ENCODE results near the gene TBC1D25.
A peak's percentile ranks its signal among the peaks of the same experiment; 100 is the strongest.

TBC1D25 gene, protein sequence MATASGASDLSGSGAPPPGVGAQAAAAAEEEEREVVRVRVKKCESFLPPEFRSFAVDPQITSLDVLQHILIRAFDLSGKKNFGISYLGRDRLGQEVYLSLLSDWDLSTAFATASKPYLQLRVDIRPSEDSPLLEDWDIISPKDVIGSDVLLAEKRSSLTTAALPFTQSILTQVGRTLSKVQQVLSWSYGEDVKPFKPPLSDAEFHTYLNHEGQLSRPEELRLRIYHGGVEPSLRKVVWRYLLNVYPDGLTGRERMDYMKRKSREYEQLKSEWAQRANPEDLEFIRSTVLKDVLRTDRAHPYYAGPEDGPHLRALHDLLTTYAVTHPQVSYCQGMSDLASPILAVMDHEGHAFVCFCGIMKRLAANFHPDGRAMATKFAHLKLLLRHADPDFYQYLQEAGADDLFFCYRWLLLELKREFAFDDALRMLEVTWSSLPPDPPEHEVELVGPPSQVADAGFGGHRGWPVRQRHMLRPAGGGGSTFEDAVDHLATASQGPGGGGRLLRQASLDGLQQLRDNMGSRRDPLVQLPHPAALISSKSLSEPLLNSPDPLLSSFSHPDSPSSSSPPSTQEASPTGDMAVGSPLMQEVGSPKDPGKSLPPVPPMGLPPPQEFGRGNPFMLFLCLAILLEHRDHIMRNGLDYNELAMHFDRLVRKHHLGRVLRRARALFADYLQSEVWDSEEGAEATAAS

DNA sequence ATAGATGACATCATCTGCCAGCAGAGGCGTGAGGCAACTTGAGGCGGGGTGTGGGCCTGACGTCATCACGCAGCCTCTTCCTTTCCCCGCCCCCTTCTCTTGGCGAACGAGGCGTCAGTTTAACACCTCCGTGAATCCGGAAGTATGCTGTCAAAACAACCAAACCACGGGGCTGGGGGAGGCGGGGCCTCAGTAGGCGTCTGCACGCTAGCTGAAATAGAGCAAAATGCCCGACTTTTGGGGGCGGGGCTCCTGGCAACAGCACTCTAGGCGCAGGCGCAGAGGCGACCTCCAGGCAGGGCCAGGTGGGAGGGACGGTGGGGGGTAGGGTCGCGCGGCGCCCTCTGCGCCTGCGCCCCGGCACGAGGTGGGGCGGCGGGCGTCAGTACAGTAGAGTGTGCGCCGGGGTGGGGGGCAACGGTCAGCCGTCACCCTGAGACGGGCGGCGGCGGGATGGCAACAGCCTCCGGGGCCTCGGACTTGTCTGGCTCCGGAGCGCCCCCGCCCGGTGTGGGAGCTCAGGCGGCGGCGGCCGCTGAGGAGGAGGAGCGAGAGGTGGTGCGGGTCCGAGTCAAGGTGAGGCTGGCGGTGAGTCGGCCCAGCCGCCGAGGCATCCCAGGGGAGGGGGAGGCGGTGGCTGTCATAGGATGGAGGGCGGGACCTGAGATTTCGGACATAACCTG is at the start of gene TBC1D25:
TBC1D25 (plus strand) TSS at position 370 of the 683 bp plus-strand sequence; CDS start at position 454, 84 bp downstream.
- FAIRE-seq (no peak), DNase-seq (ENCODE audit: insufficient read length, low spot score) (peak; percentile 30)
- peak; percentile 35; the same call in 1 of the 2 replicates for TF ChIP-seq POLR2A (IDR thresholded peaks at IDR 0.05; ENCODE audit: low read depth, low read length)

DNA sequence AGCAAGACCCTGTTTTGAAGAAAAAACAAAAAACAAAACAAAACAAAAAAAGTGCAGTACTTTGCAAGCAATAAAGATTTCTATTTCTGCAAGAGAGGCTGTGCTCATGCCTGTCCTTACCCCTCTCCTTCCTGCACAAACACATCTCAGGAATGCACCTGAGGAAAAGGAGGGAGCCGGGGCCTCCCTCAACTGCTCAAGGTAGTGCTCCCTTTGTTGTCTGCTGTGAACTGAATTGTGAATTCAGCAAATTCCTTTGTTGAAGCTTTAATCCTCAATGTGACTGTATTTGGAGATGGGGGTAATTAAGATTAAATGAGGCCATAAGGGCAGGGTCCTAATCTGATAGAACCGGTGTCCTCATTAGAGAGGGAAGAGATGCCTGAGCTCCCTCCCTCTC is 49.6 kb upstream of the TBC1D25 start:
- DNase-seq (ENCODE audit: insufficient read length, low spot score), result no peak
- TF ChIP-seq POLR2A (IDR thresholded peaks at IDR 0.05; ENCODE audit: low read depth, low read length), result no peak
- FAIRE-seq, result no peak

DNA sequence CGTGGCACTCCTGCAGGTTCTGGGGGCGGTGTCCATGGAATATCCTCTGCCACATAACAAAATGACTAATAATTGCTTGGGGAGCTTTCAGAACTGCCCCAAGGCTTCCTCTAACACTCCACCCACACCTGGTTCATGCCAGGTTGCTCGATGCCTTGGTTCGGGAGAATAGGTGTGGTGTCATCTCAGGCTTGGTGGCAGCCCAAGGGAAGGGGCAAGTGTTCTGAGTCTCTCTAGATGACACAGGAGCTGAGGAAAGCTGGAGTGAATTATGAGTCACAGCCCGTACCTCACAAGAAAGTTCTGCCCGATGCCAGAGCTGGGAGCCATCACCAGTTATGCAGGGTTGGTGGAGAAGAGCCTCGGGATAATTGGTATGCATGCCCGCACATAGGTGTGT is 48.9 kb upstream of the TBC1D25 start:
- no peak for TF ChIP-seq POLR2A (IDR thresholded peaks at IDR 0.05; ENCODE audit: low read depth, low read length)
- no peak for FAIRE-seq
- DNase-seq (ENCODE audit: insufficient read length, low spot score), result no peak

DNA sequence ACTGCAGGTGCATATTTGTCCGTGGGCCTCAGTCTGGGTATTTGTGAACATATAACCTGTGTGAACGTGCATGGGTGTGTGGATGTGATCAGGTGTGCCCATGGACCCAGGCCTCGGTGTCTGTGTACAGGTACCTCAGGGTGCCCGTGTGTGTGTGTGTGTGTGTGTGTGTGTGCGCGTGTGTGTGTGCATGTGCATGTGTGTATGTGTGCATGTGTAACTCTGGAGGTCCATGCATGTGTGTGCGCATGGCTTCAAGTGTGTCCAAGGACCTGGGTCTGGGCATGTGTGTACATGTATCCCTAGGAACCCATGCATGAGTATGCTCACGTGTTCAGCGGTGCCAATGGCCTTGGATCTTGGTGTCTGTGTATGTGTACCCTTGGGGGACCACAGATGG is 47.7 kb upstream of the TBC1D25 start:
- no peak for TF ChIP-seq POLR2A (IDR thresholded peaks at IDR 0.05; ENCODE audit: low read depth, low read length)
- DNase-seq (ENCODE audit: insufficient read length, low spot score) (no peak), FAIRE-seq (no peak)

DNA sequence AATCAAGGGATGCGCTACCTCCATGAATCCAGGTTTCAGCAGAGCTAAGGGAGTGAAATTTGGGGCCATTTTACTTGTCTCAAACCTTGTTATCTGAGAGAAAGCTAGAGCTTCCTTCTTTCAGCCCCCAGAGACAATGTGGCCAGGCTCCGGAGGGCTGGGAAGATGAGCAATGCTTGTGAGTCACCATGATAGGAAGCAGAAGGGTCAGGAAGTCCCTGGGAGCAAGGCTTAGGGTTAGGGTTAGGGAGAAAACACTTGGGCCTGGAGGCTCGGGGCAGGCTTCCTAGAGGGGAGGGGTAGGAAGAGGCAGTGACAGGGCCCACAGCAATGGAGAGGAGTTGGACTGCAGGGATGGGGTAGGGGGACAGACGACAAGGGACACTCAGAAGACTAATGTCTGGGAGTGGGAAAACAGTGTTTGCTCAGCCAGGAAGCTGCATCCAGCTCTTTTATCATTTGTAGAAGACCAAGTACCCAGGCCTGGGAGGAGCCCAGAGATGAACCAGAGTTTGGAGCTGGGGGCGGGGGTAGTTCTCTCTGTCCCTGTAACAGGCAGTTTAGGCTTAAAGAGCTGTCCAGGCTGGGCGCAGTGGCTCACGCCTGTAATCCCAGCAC is 47.1 kb upstream of the TBC1D25 start:
- FAIRE-seq (no peak), DNase-seq (ENCODE audit: insufficient read length, low spot score) (no peak)
- TF ChIP-seq POLR2A (IDR thresholded peaks at IDR 0.05; ENCODE audit: low read depth, low read length), result no peak

DNA sequence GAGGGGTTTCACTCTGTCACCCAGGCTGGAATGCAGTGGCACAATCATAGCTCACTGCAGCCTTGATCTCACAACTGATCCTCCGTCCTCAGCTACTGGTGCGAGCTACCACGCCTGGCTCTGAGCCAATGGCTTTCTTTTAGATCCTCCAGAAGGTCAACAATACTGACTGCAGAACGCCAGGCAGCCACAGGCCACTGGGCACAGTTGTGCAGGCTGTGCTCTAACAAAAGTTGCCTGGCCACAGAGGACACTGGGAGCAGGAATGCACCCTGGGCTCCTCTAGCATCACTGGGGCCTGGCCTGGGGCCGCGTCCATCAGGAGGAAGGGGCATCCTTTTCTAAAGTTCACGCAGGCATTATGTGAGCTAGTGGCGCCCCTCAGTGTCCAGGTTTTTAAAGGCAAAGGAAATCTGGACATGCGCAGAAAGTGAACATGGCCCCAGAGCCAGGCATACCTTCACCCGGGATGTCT is 45.6 kb upstream of the TBC1D25 start:
- no peak for TF ChIP-seq POLR2A (IDR thresholded peaks at IDR 0.05; ENCODE audit: low read depth, low read length)
- FAIRE-seq, result no peak
- no peak for DNase-seq (ENCODE audit: insufficient read length, low spot score)

DNA sequence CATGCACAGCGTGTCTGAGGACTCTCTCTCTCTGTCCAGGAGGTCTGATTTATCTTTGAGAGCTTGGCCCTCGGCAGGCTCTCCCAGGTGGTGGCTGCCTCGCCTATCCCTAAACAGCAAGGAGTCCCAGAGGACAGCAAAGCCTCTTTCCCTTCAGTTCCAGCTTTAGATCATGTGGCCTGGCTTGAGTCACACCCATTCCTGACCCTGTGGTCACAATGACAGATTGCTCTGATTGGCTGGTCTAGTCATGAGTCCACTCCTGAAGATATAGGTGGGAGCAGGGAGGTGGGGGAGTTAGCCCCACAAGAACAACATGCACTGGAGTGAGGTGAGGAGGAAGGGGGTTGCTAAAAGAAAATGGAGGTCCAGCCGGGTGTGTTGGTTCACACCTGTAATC is 42.9 kb upstream of the TBC1D25 start:
- FAIRE-seq, result no peak
- TF ChIP-seq POLR2A (IDR thresholded peaks at IDR 0.05; ENCODE audit: low read depth, low read length), result no peak
- DNase-seq (ENCODE audit: insufficient read length, low spot score), result no peak

DNA sequence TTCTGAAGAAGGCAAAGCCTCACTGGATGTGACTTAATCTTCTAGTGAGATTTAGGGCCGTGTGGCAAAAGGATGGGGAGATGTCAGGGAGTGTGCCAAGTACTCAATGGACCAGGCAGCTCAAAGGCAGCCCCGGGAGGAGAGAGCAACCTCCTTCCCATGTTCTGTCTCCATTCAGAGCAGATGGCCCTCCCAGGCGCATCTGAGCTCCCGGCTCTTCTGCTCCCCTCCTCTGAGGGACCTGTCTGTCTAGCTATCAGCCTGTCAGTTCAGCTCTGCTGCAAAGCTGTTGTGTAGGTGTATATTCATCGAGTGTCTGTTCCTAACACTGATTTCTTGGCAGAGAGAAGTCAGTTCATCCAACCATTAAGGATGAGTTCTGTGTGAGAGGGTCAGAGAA is 41.6 kb upstream of the TBC1D25 start:
- FAIRE-seq, result no peak
- DNase-seq (ENCODE audit: insufficient read length, low spot score), result no peak

DNA sequence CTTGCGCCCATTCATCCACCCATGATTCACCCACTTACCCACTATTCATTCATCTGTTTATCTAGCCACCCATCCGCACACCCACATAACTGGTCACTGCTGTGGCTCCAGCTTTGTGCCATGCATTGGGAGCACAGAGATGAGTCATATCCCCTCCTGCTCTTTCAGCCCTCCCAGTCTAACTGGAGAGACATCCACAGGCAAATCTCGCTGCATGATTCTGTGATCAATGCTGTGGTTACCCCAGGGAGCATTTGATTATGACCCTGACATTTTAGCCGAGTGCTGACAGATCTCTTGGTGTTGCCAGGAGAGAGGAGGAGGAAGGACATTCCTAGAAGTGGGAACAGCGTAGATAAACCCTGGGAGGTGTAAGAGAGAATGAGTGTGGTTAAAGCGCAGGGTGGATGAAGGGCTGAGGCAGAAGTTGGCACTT is 41.1 kb upstream of the TBC1D25 start:
- DNase-seq (ENCODE audit: insufficient read length, low spot score) (peak; percentile 30), FAIRE-seq (no peak)
- no peak for TF ChIP-seq POLR2A (IDR thresholded peaks at IDR 0.05; ENCODE audit: low read depth, low read length)

More for the DNA sequence above, 41.6 kb upstream of the TBC1D25 start:
- no peak for TF ChIP-seq POLR2A (IDR thresholded peaks at IDR 0.05; ENCODE audit: low read depth, low read length)

DNA sequence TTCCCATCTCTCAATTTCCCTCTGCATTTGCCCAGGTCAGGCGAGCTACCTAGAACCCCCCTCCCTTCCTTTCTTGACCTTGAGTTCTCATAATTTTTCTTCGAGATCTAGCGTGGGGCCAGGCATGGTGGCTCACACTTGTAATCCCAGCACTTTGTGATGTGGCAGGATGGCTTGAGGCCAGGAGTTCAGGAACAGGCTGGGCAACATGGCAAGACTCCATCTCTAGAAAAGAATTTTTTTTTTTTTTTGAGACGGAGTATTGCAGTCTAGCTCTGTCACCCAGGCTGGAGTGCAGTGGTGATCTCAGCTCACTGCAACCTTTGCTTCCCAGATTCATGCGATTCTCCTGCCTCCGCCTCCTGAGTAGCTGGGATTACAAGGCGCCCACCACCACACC is 35.3 kb upstream of the TBC1D25 start:
- FAIRE-seq, result no peak

DNA sequence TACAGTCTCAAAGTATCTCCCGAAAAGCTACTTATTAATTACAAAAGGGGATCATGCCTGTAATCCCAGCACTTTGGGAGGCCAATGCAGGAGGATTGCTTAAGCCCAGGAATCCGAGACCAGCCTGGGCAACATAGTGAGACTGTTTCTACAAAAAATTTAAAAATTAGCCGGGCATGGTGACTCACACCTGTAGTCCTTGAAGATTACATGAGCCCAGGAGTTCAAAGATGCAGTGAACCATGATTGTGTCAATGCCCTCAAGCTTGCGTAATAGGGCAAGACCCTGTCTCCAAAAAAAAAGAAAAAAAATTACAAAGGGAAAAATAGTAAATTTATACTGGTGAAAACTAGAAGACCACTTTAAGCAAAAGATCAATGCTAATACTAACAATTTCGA is 34.0 kb upstream of the TBC1D25 start:
- TF ChIP-seq POLR2A (IDR thresholded peaks at IDR 0.05; ENCODE audit: low read depth, low read length), result no peak
- no peak for FAIRE-seq
- no peak for DNase-seq (ENCODE audit: insufficient read length, low spot score)

More for the DNA sequence above, 35.3 kb upstream of the TBC1D25 start:
- no peak for DNase-seq (ENCODE audit: insufficient read length, low spot score)
- no peak for TF ChIP-seq POLR2A (IDR thresholded peaks at IDR 0.05; ENCODE audit: low read depth, low read length)

DNA sequence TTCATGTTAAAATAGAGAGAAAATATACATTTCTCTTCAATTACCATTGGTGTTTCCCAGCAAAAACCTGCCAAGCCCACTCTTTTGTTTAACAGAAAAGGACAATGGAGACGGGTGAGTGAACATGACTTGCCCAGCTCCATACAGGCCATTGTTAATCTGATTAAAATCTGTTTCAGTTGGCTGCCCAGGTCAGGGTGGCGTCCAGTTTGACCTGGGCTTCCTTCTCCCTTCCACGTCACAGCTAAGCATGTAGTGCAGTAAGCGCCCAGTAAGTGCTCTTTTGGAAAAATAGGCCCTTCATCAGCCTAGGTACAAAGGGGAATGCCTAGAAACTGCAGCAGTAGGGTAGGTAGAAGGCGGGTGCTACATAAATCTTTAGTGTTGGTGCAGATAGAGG is 32.3 kb upstream of the TBC1D25 start:
- no peak for FAIRE-seq
- TF ChIP-seq POLR2A (IDR thresholded peaks at IDR 0.05; ENCODE audit: low read depth, low read length), result no peak
- DNase-seq (ENCODE audit: insufficient read length, low spot score), result no peak

DNA sequence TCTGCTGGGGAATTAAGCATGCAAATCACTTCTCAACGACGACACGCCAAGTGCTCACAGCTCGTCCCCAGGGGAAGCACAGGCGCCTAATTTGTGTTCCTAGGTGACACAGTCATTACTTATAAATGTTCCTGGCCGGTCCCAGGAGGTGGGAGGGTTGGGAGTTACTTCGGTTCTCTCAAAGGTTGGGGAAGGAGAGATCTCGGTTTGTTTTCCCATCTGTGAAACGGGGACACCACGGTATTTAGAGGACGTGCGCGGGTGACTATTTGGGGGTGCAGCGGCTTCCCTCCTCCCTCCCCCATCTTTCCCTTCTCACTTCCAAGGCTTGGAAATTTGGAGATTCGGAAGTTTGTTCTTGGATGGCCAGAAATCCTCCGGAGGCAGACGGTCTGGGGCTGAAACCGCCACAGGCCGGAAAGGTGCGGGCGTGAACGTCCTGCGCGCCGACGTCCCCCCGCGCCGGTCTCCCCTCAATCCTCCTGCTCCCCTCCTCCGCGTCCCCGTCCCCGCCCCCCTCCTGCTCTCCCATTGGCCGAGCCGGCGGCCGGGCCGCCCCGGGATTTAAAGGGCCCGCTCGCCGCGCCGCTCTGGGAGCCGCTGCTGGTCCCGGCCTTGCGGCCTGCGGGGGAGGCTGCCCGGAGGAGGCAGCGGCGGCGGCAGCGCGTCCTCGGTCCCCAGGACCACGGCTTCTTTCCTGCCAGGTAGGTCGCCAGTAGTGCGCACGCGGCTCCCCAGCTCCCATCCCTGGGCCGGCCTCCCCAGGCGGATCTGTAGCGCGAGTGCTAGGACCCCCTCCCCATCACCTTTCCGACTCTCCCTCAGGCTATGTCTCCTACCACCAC is 30.9 kb upstream of the TBC1D25 start, which contains the start of gene PORCN:
PORCN (plus strand) TSS at position 593 of the 845 bp plus-strand sequence. CDS start 829 bp downstream, outside the sequence.
- FAIRE-seq (no peak), DNase-seq (ENCODE audit: insufficient read length, low spot score) (no peak)
- peak; percentile 60 for TF ChIP-seq POLR2A (IDR thresholded peaks at IDR 0.05; ENCODE audit: low read depth, low read length)

Measured in H54 (cell line).